Panc1 (cell line): ENCODE data around the gene ZSCAN25.

Experiments used
- REST ChIP-seq, 2 experiments: IDR thresholded peaks; 2 replicates each; pipeline ENCODE4 v1.6.1; 2011 to 2012; ENCODE audit warnings: low read depth in 2 of 2, control low read depth in 1 of 2, low read length in 1 of 2, mild to moderate bottlenecking in 1 of 2, moderate library complexity in 1 of 2; ENCODE audit not compliant: insufficient read depth in 1 of 2
- TF ChIP-seq, protein P1 (sequence below): fragments of 450-650 bp; IDR thresholded peaks from 2 replicates; pipeline ENCODE4 v1.5.1; 2017; ENCODE audit warnings: mild to moderate bottlenecking

GRCh38 chr7:99648843-99649242 lies 32.1 kb downstream of the ZSCAN25 start:
- no peak for TF ChIP-seq REST (IDR thresholded peaks at IDR 0.05; ENCODE audit: insufficient read depth in 1 of 2, low read depth in 2 of 2, low read length in 1 of 2)
- TF ChIP-seq, protein P1, sequence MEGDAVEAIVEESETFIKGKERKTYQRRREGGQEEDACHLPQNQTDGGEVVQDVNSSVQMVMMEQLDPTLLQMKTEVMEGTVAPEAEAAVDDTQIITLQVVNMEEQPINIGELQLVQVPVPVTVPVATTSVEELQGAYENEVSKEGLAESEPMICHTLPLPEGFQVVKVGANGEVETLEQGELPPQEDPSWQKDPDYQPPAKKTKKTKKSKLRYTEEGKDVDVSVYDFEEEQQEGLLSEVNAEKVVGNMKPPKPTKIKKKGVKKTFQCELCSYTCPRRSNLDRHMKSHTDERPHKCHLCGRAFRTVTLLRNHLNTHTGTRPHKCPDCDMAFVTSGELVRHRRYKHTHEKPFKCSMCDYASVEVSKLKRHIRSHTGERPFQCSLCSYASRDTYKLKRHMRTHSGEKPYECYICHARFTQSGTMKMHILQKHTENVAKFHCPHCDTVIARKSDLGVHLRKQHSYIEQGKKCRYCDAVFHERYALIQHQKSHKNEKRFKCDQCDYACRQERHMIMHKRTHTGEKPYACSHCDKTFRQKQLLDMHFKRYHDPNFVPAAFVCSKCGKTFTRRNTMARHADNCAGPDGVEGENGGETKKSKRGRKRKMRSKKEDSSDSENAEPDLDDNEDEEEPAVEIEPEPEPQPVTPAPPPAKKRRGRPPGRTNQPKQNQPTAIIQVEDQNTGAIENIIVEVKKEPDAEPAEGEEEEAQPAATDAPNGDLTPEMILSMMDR, result no peak
